Measurements from ENCODE around the gene PDE2A.

Gene PDE2A

GRCh38 chr11:72657411-72658100, 16.7 kb downstream of the PDE2A start:
- DNase-seq (ENCODE audit: low read depth) = no peak

GRCh38 chr11:72655896-72656464, 18.2 kb downstream of the PDE2A start:
- DNase-seq (ENCODE audit: low read depth) = no peak

DNA sequence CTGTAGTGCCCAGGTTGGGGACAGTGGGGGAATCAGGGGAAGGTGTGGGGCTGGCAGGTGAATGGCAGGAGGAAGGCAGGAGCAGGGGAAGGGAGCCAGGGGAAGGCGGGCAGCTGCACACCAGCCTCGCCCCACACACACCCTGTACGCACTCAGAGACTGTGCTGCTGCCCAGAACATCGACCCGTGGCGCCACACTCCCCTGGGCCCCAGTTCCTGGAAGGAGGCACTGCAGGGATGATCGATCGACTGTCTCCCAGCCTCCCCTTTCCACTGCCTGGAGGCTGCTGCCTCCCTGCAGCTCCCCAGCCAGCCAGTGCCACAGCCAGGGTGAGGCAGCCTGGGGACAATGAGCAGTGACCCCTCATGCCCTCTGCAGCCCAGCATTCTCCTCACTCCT, 19.2 kb downstream of the PDE2A start:
- no peak for DNase-seq (ENCODE audit: low read depth)

DNA sequence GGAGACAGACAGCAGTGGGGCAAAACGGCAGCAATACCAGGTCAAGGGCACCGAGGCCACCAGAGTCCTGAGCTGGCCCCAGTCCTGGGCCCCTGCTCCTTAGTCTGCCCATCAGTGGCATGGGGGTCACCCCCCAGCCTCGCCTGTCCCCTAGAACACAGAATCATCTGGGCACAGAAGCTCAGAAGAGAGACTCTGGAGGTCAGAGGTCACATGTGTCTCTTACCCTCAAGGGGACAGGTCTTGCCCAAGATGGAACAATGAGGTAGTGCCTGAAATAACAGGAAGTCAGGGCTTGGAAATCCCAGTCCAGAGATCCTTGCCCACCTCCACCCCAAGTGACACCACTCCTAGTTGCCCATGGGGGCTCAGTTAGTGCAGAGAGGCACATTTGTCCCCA, 20.6 kb downstream of the PDE2A start:
- DNase-seq (ENCODE audit: low read depth) = no peak

DNA sequence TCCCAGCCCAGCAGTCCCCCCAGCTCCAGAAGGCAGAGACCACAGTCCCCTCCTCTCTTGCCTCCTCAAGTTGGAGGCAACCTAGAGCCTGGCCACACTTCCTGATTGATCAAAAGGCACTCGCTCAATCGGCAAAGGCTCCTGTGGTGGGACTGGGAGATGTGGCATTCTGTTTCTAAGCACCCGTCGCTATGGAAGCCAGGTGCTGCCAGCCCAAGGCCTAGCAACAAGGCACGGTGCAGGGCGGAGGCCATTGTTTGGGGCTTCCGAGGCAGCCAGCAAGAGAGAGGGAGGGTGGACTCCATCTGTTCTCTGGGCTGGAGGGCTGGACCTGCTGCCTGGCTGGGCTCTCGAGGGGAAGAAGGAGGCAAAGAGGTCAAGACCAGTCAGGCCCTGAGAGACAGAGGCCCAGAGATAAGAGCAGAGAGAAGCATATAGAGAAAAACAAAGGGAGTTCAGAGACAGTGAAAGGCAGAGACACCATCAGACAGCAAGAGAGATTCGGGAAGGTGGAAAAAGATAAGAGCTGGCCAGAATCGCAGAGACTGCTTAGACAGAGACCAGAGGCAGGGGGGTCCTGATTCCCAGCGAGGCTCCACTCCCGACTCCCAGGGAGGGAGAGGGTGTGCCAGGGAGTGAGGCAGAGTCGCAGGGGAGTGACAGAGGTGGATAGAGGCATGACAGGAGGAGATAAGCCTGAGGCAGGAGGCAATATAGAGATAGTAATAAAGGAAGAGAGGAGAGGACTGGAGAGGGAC, 21.2 kb downstream of the PDE2A start:
- DNase-seq (ENCODE audit: low read depth) = no peak

- no peak for DNase-seq (ENCODE audit: low read depth)
These were observed 22.1 kb downstream of the PDE2A start for GRCh38 chr11:72652133-72652532.

- no peak for DNase-seq (ENCODE audit: low read depth)
These were observed 24.8 kb downstream of the PDE2A start for GRCh38 chr11:72649215-72649976.

DNA sequence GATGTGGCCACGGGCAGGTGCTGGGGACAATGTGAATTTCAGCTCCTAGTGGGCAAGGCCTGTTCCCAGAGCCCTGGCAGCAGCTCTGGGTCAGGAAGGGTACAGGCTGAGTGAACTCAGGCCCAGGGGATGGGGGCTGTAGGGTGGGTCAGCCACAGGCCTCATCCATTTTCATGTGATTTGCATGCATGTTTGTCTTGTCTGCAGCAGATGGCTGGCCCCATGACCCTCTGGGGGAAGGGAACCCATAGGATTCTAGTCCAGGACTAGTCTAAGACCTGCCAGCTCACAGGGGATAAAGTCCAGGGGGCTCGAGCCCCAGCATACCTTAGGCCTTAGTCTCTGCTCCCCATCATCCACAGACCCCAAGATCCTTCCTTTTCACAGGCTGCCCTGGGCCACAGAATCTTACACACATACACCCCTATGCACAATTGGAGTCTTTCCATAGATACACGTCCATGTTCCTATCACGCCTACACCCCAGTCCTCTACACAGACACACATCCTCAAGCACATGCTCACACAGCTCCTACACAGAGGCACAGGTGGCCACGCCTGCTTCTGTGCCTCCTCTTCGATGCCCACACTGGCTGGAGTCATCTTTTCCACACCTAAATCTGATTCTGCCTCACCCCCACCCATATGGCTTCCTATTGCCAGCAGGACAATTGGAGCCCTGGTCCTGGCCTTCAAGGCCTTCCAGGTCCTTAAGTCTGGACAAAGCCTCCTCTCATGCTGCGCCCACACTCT, 25.7 kb downstream of the PDE2A start:
- DNase-seq (ENCODE audit: low read depth) = no peak

GRCh38 chr11:72647882-72648281, 26.3 kb downstream of the PDE2A start:
- no peak for DNase-seq (ENCODE audit: low read depth)

DNA sequence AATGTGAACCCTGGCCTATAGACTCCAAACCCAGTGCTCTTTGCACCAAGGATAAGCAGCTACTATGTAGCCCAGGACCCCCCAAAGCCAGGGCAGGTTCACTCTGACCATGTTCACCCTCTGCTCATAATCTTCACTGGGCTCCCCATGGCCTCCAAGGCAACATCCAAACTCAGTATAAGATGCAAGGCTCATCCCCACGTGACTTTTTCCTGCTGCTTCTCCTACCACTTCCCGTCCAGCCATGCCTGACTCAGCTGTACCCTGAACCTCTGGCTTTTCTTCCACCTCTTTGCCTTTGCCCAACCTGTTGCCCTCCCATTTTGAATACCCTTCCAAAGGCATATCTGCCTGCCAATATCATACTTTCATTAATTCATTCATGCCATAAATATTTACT, 27.8 kb downstream of the PDE2A start:
- DNase-seq (ENCODE audit: low read depth) = no peak

GRCh38 chr11:72646024-72646423, 28.2 kb downstream of the PDE2A start:
- no peak for DNase-seq (ENCODE audit: low read depth)

DNA sequence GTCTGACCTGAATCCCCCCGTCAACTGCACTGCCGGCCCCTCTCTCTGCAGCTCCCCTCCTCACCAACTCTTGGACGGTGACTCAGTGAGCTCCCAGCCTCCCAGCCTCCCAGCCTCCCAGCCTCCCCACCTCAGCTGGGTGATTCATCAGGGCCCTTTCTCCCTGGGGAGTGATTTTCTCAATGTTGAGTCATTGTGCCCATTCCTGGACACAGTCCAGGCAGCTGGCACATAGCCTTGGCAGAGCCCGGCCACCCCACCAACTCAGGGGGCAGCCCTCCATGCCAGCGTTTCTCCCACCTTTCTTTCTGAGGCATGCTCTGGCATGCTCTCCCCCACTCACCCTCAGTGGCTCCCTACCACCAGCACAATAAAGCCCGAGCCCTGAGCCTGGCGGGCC, 30.7 kb downstream of the PDE2A start:
- DNase-seq (ENCODE audit: low read depth) = no peak

- no peak for DNase-seq (ENCODE audit: low read depth)
These were observed 31.2 kb downstream of the PDE2A start for GRCh38 chr11:72642884-72643522.

DNA sequence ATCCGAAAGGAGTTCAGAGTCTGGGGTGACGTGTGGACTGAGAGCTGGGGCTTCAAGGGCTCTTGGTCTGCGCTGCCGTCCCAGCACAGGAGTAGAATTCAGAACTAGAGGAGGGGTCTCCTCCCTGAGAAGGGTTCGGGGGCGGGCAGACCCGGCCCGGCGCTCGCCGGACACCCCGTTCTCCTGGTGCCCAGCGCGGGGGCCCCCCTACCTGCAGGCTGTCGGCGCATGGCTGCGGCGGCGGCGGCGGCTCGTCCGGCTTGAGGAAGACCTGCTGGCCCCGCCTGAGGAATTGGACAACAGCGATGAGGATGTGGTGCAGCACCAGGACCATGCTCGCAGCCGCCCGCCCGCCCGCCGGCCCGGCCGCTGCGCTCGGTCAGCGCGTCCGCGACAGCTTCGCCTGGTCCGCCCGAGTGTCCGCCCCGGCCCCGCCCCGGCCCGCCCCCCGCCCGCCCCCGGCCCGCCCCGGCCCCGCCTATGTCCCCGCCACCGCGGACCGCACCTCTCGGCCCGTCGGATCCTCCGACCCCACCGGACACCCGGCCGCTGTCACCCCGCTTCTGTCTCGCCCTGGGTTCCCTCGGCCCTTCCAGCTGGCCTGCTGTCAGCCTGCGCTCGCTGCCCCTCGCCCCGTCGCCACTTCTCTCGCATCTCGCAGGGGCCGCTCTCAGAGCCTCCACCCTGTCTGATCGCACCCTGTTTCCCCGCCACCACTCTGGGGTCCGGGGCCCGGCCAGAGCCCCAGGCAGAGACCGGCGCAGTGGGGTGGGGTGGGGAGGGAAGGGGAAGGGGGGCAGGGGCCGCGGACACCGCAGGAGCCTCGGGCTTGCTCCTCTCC, 32.0 kb downstream of the PDE2A start:
- no peak for DNase-seq (ENCODE audit: low read depth)

DNA sequence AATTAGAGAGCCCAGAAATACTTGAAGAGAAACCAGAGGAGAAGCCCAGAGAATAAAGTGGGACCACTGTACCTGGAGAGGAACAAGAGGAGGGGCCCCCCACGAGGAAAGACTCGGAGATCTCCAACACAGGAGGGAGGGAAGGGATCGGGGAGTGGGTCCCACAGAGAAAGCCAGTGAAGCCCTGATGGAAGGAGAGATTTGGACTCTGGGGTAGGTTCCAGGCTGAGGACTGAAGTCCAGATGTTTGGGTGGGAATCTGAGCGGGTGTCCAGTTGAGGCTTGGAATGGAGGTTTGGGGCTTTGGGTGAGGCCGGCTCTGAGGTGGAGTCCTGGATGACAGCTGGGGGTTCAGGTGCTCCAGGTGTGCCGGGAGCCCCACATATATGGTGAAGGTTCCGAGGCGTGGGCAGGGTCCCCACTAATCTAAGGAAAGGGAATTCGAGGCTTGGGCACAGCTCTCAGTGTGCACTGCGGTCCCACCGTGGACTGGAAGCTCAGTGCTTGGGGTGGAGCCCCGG, 32.6 kb downstream of the PDE2A start:
- no peak for DNase-seq (ENCODE audit: low read depth)

DNA sequence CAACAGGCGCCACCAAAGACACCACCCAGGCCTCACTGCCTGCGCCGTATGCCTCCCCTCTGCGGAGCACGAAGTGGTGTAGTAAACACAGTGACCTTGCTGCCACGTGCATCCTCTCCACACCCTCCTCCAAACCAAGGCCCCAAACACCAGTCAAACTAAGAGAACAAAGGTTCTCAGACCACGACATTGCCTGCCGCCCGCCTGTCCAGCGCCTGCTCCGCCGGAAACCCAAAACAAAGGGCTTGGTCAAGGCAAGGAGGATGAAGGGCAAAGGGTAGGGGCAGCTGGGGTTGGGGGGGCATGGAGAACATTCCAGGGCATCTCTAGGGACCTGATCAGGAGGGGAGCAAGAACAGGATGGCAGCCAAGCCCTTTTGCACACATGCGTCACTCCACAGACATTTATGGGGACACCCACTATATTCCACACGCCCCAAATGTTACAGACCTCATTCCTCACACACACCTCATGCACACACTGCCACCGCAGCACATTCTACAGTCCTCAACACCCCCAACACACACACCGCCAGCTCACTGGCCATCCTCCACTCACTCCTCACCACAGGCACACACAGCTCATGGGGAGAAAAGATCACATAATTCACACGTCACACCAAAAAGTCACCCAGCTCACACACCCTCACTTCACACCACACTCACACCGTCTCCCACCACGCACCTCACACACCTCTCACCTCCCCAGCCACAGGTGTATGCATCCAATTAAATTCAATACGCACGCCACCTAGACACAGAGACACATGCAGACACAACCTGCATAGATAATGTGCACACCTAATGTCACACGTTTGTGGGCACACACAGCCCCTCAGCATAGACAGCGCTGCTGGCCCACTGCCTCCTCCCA, 34.5 kb downstream of the PDE2A start:
- no peak for DNase-seq (ENCODE audit: low read depth)

DNA sequence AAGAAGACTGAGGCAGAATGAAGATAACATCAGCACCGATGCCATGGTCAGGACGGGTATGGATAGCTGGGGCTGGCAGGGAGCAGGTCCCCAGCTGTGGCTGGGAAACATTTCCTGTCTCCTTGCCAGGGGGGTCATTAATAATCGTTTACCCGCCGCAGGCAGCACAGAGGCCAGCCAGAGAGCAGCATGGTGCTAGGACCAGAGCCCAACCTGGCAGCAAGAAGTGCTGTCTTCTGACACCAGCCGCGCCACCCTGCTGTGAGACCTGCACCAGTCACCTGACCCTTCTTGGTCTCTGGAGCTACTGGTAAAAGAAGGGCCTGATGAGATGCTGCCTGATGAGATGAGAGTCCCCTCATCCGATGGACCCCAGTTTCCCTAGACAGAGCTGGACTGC, 36.3 kb downstream of the PDE2A start:
- DNase-seq (ENCODE audit: low read depth) = no peak

DNA sequence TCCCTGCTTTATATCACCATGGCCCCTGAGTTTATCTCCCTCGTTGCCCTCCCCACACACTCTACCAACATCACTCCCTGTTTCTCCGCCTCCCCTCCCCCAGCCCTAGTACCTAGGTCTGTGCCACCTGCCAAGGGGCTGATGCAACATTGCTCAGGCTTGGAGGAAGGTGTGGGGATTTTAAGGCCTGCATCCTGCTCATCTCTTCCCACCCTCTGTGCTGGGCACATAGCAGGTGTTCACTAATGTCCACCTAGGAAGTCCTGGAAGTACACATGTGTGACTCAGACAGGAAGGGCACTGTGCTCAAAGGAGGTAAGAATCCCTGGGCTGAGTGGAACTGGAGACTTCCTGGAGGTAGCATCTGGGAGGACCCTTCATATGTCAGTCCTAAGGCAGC, 37.0 kb downstream of the PDE2A start:
- no peak for DNase-seq (ENCODE audit: low read depth)

- no peak for DNase-seq (ENCODE audit: low read depth)
These were observed 37.8 kb downstream of the PDE2A start for GRCh38 chr11:72636376-72636775.
